ENCODE results near the gene CCDC184. TPM values are rescaled to one million over a fixed set of nuclear protein-coding genes. Genes with fewer than 3 reads are reported as not detected.
"Not testable (repeated sequence)": the region's sequence is repeated elsewhere in the genome, so short reads cannot be mapped to it uniquely, and the experiment has no call there.

Gene CCDC184
- total RNA-seq, 1 donor from 2014 or later, result not detected

DNA sequence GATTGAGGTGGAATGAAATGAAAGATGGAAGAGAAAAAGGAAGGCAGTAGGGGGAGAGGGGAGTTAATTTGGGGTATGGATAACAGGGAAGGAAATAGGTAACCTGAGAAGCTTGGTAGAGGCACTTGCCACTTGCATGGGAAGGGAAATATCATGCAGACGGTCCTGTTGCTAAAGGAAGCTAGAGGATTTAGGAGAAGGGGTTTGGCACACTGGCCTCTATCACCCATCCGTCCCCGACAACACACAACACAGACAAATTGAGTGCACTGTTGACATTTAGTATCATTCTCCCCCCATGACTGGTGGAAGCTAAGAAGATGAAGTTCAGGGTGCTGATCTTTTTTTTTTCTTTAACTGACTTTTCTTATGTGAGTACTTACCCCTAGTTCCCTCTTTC is 17.6 kb downstream of the CCDC184 start:
- no peaks in the 10 kb centered on the region for H3K36me3 ChIP-seq (ENCODE audit: control insufficient read depth, insufficient read depth, low read length)
- FAIRE-seq (no peak), DNase-seq (ENCODE audit: low read depth) (no peak)
- TF ChIP-seq, protein P1, sequence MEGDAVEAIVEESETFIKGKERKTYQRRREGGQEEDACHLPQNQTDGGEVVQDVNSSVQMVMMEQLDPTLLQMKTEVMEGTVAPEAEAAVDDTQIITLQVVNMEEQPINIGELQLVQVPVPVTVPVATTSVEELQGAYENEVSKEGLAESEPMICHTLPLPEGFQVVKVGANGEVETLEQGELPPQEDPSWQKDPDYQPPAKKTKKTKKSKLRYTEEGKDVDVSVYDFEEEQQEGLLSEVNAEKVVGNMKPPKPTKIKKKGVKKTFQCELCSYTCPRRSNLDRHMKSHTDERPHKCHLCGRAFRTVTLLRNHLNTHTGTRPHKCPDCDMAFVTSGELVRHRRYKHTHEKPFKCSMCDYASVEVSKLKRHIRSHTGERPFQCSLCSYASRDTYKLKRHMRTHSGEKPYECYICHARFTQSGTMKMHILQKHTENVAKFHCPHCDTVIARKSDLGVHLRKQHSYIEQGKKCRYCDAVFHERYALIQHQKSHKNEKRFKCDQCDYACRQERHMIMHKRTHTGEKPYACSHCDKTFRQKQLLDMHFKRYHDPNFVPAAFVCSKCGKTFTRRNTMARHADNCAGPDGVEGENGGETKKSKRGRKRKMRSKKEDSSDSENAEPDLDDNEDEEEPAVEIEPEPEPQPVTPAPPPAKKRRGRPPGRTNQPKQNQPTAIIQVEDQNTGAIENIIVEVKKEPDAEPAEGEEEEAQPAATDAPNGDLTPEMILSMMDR (IDR thresholded peaks at IDR 0.05; ENCODE audit: insufficient read depth, low read length, severe bottlenecking), result no peak
- H3K4me3 ChIP-seq (ENCODE audit: low read depth, low read length), result no peak overlapping the region
- H3K27me3 ChIP-seq (ENCODE audit: control insufficient read depth, insufficient read depth, low read length), result no peaks in the 10 kb centered on the region

DNA sequence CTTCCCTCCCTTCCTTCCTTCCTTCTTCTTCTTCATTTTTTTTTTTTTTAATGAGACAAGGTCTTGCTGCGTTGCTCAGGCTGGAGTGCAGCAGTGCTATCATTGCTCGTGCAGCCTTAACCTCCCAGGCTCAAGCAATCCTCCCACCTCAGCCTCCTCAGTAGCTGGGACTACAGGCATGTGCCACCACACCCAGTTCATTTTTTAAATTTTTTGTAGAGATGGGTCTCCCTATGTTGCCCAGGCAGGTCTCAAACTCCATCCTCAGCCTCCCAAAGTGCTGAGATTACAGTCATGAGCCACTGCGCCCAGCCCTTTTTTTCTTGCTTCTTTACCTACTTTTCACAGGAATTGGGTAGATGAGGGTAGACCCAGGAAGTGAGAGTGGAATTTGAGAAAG is 18.1 kb downstream of the CCDC184 start:
- H3K27me3 ChIP-seq (ENCODE audit: control insufficient read depth, insufficient read depth, low read length), result no peaks in the 10 kb centered on the region
- TF ChIP-seq, protein P1 (IDR thresholded peaks at IDR 0.05; ENCODE audit: insufficient read depth, low read length, severe bottlenecking), result no peak
- DNase-seq (ENCODE audit: low read depth), result no peak
- H3K36me3 ChIP-seq (ENCODE audit: control insufficient read depth, insufficient read depth, low read length), result no peaks in the 10 kb centered on the region
- FAIRE-seq, result no peak
- H3K4me3 ChIP-seq (ENCODE audit: low read depth, low read length), result no peak overlapping the region

- Histone ChIP-seq H3K36me3 (ENCODE audit: control insufficient read depth, insufficient read depth, low read length) (no peaks in the 10 kb centered on the region), H3K27me3 (ENCODE audit: control insufficient read depth, insufficient read depth, low read length) (no peaks in the 10 kb centered on the region), H3K4me3 (ENCODE audit: low read depth, low read length) (no peak overlapping the region)
- TF ChIP-seq, protein P1 (IDR thresholded peaks at IDR 0.05; ENCODE audit: insufficient read depth, low read length, severe bottlenecking), result no peak
- FAIRE-seq, result peak; percentile 23
- DNase-seq (ENCODE audit: low read depth), result no peak
Measured at GRCh38 chr12:48202766-48203165, 19.3 kb downstream of the CCDC184 start.

GRCh38 chr12:48203192-48203591 is 19.7 kb downstream of the CCDC184 start, which contains the start of gene OR10AD1:
Gene OR10AD1 (minus strand): TSS chr12:48203292. CDS start chr12:48203292, 0 bp downstream.
- Histone ChIP-seq H3K36me3 (ENCODE audit: control insufficient read depth, insufficient read depth, low read length) (no peaks in the 10 kb centered on the region), H3K4me3 (ENCODE audit: low read depth, low read length) (no peak within 1 kb of the TSS), H3K27me3 (ENCODE audit: control insufficient read depth, insufficient read depth, low read length) (no peaks in the 10 kb centered on the region)
- TF ChIP-seq, protein P1 (IDR thresholded peaks at IDR 0.05; ENCODE audit: insufficient read depth, low read length, severe bottlenecking), result no peak
- no peak for FAIRE-seq
- DNase-seq (ENCODE audit: low read depth), result no peak

DNA sequence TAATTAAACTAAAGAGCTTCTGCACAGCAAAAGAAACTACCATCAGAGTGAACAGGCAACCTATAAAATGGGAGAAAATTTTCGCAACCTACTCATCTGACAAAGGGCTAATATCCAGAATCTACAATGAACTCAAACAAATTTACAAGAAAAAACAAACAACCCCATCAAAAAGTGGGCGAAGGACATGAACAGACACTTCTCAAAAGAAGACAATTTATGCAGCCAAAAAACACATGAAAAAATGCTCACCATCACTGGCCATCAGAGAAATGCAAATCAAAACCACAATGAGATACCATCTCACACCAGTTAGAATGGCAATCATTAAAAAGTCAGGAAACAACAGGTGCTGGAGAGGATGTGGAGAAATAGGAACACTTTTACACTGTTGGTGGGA is 26.1 kb downstream of the CCDC184 start:
- not testable (repeated sequence) for DNase-seq (ENCODE audit: low read depth); H3K27me3 ChIP-seq (ENCODE audit: control insufficient read depth, insufficient read depth, low read length); FAIRE-seq; H3K4me3 ChIP-seq (ENCODE audit: low read depth, low read length); H3K36me3 ChIP-seq (ENCODE audit: control insufficient read depth, insufficient read depth, low read length)

- TF ChIP-seq, protein P1 (IDR thresholded peaks at IDR 0.05; ENCODE audit: insufficient read depth, low read length, severe bottlenecking), result no peak
- no peaks in the 10 kb centered on the region for H3K36me3 ChIP-seq (ENCODE audit: control insufficient read depth, insufficient read depth, low read length)
- DNase-seq (ENCODE audit: low read depth), result no peak
- peaks cover 2% of the 10 kb centered on the region for H3K27me3 ChIP-seq (ENCODE audit: control insufficient read depth, insufficient read depth, low read length)
- no peak for FAIRE-seq
- no peak overlapping the region for H3K4me3 ChIP-seq (ENCODE audit: low read depth, low read length)
Measured at GRCh38 chr12:48216785-48217184, 33.3 kb downstream of the CCDC184 start.

All from bronchial epithelial cell (primary cell).